Body of pancreas (tissue), 4 donors: ENCODE measurements around the gene LRRFIP1. TPM values are rescaled to one million over a fixed set of nuclear protein-coding genes. Genes with fewer than 3 reads are reported as not detected.

Experiments
- ATAC-seq: fragments of 150-250 bp; one replicate; pipeline ENCODE4 v1.9.1; 2016
- DNase-seq, 4 donors: peaks; one replicate each; pipeline ENCODE4 v3.0.0-alpha.2; 2019
- H3K27ac ChIP-seq, 4 donors: fragments of 200-600 bp; sonication (generic); 1 replicate in 3 of 4; 2 replicates in 1 of 4; pipeline versions ENCODE4 v1.5.1 to v1.6.1; 2016 to 2019; ENCODE audit warnings: mild to moderate bottlenecking in 1 of 4, mixed read lengths in 1 of 4, moderate library complexity in 1 of 4
- H3K27me3 ChIP-seq, 2 donors: fragments of 200-600 bp; sonication (generic); one replicate each; pipeline ENCODE4 v1.6.0; 2016; ENCODE audit warnings: mild to moderate bottlenecking in 1 of 2
- H3K36me3 ChIP-seq, 2 donors: fragments of 200-600 bp; sonication (generic); replicated peaks in 1 of 2; 2 replicates each; pipeline ENCODE4 v1.5.1; 2016; ENCODE audit warnings: low read depth in 2 of 2; ENCODE audit not compliant: insufficient read depth in 1 of 2
- H3K4me1 ChIP-seq: fragments of 200-600 bp; sonication (generic); one replicate; pipeline ENCODE4 v1.6.0; 2016
- H3K4me3 ChIP-seq, 2 donors: fragments of 200-600 bp; sonication (generic); 1 replicate in 1 of 2; 2 replicates in 1 of 2; pipeline ENCODE4 v1.5.1; 2016 to 2019
- H3K9me3 ChIP-seq, 3 donors: fragments of 200-600 bp; sonication (generic); 1 replicate in 2 of 3; 2 replicates in 1 of 3; pipeline ENCODE4 v1.5.1; 2016
- CTCF ChIP-seq, 7 experiments: fragments of 450-650 bp in 4 of 7; fragments of 200-600 bp in 3 of 7; sonication (generic) in 3 of 7; IDR thresholded peaks; one replicate each; pipeline ENCODE4 v1.5.1; 2016 to 2019; ENCODE audit warnings: antibody characterized with exemption in 7 of 7
- POLR2A ChIP-seq, 3 donors: fragments of 450-650 bp; IDR thresholded peaks; one replicate each; pipeline ENCODE4 v1.6.1; 2016; ENCODE audit warnings: antibody characterized with exemption in 3 of 3, mild to moderate bottlenecking in 2 of 3
- WGBS, 2 donors: methylation state at CpG; one replicate each; pipeline ENCODE4 v1.1.5; 2017; 5-methylcytosine and 5-hydroxymethylcytosine counted together
- intact Hi-C: fragments of 100-400 bp; cut with DNase I; formaldehyde crosslinking; loops from one replicate; pipeline ENCODE4 v1.15.1; 2023
- total RNA-seq, 2 donors: library from RNA; depleted of rRNA; stranded (reverse); fragments of >200 nt; gene quantifications; one replicate each; pipeline ENCODE4 v1.1.0, GENCODE V29; 2016

The LRRFIP1 gene
- total RNA-seq, 2 donors from 2014 or later: 49.8 to 57.1 TPM

GRCh38 chr2:237652181-237652580 lies 24.8 kb downstream of the LRRFIP1 start:
- H3K4me1 ChIP-seq: peaks cover 16% of the 10 kb centered on the region
- H3K27me3 ChIP-seq: no peaks in the 10 kb centered on the region
- ATAC-seq (no peak), DNase-seq (no peak)
- no peaks in the 10 kb centered on the region for H3K36me3 ChIP-seq
- intact Hi-C loops: no loop called here
- H3K27ac ChIP-seq: no peak overlapping the region
- WGBS, 2 donors: 82 to 87% methylated on average over 3 of the region's 3 CpGs
- H3K4me3 ChIP-seq: no peak overlapping the region
- H3K9me3 ChIP-seq: no peaks in the 10 kb centered on the region
- no peak for TF ChIP-seq CTCF (IDR thresholded peaks at IDR 0.05)
- no peak for TF ChIP-seq POLR2A (IDR thresholded peaks at IDR 0.05)

DNA sequence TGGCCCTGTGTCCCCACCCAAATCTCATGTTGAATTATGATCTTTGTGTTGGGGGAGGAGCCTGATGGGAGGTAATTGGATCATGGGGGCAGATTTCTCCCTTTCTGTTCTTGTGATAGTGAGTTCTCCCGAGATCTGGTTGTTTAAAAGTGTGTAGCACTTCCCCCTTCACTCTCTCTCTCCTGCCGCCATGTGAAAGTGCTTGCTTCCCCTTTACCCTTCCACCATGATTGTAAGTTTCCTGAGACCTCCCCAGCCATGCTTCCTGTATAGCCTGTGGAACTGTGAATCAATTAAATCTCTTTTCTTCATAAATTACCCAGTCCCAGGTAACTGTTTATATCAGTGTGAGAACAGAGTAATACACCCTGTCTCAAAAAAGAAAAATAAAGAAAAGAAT lies 25.5 kb downstream of the LRRFIP1 start:
- Histone ChIP-seq H3K27me3 (no peaks in the 10 kb centered on the region), H3K27ac (no peak overlapping the region), H3K36me3 (no peaks in the 10 kb centered on the region), H3K4me3 (no peak overlapping the region), H3K9me3 (no peaks in the 10 kb centered on the region), H3K4me1 (peaks cover 16% of the 10 kb centered on the region)
- DNase-seq (no peak), ATAC-seq (no peak)
- TF ChIP-seq CTCF (IDR thresholded peaks at IDR 0.05) (no peak), POLR2A (IDR thresholded peaks at IDR 0.05) (no peak)
- WGBS, 2 donors: 70 to 92% methylated on average over 2 of the region's 2 CpGs
- intact Hi-C loops: no loop called here

DNA sequence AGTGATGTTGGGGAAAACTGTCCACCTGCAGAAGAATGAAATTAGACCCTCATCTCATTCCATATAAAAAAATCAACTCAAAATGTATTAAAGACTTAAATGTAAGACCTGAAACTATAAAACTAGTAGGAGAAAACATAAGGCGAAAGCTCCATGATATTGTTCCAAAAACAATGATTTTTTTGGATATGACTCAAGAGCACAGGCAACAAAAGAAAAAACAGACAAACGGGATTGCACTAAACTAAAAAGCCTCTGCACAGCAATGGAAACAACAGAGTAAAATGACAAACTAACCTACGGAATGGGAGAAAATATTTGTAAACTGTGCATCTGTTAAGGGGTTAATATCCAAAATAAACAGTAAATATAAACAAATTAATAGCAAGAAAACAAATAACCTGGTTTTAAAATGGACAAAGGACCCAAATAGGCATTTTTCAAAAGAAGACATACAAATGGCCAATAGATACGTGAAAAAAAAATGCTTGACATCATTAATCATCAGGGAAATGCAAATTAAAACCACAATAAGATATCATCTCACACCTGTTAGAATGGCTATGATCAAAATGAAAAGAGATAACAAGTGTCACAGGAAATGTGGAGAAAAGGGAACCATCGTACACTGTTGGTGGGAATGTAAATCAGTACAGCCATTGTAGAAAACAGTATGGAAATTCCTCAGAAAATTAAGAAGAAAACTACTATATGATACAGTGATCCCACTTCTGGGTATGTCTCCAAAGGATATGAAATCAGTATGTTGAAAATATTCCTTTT lies 26.6 kb downstream of the LRRFIP1 start:
- intact Hi-C loops: no loop called here
- Histone ChIP-seq H3K4me1 (peaks cover 16% of the 10 kb centered on the region), H3K36me3 (no peaks in the 10 kb centered on the region), H3K27ac (no peak overlapping the region), H3K4me3 (no peak overlapping the region), H3K27me3 (no peaks in the 10 kb centered on the region), H3K9me3 (no peaks in the 10 kb centered on the region)
- ATAC-seq: no peak
- TF ChIP-seq POLR2A (IDR thresholded peaks at IDR 0.05): no peak
- no peak for TF ChIP-seq CTCF (IDR thresholded peaks at IDR 0.05)
- 85 to 96% methylated on average over 5 of the region's 5 CpGs for WGBS, 2 donors
- no peak for DNase-seq

DNA sequence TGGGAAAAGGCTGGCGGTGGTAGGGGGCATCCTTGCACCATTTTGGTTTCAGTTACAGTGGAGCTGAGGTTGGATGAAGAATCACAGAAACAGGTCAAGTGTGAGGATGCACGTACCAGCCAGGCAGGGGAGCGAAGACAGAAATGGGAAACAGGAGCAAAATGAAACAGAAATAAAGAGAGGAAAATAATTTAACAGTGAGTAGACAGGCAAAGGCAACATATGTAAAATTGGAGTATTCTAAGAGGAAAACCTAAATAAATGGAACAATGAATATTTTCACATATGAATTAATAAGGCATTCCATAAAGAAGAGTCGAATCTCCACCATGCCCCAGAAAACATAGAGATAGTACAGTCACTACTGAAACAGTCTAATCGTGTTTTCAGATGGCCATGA lies 29.7 kb downstream of the LRRFIP1 start:
- Histone ChIP-seq H3K4me1 (peaks cover 19% of the 10 kb centered on the region), H3K36me3 (no peaks in the 10 kb centered on the region), H3K27ac (no peak overlapping the region), H3K4me3 (no peak overlapping the region), H3K9me3 (no peaks in the 10 kb centered on the region), H3K27me3 (no peaks in the 10 kb centered on the region)
- 92 to 97% methylated on average over 5 of the region's 5 CpGs for WGBS, 2 donors
- DNase-seq (no peak), ATAC-seq (no peak)
- TF ChIP-seq POLR2A (IDR thresholded peaks at IDR 0.05) (no peak), CTCF (IDR thresholded peaks at IDR 0.05) (no peak)
- intact Hi-C loops: no loop called here

DNA sequence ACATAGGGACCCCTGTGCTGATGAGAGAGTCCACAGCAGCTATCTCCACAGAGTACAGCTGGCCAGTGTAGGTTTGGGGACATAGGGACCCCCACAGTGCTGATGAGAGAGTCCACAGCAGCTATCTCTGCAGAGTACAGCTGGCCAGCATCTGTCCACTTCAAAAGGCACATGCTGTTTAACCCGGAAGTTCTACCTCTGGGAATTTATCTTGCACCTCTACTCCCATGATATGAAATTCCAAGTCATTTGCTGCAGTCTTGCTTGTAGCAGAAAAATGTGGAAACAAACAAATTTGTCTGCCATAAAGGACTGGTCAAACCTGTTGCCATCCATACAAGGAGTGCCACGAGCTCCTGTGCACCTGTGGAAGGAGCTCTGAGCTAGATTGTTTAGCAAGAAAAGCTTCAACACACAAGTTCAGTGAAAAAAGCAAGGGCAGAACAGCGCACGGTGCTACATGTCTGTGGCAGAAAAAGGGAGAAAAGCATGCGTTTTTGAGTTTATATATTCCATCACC lies 33.1 kb downstream of the LRRFIP1 start:
- Histone ChIP-seq H3K27me3 (no peaks in the 10 kb centered on the region), H3K36me3 (no peaks in the 10 kb centered on the region), H3K9me3 (no peaks in the 10 kb centered on the region), H3K4me3 (no peak overlapping the region), H3K4me1 (peaks cover 34% of the 10 kb centered on the region), H3K27ac (peak overlapping the region; percentile 15 to 84 (median 48))
- TF ChIP-seq CTCF (IDR thresholded peaks at IDR 0.05): no peak
- TF ChIP-seq POLR2A (IDR thresholded peaks at IDR 0.05): no peak
- DNase-seq (no peak), ATAC-seq (no peak)
- WGBS, 2 donors: 43 to 49% methylated on average over 5 of the region's 5 CpGs
- intact Hi-C loops: no loop called here
